Right lobe of liver (tissue), 6 donors: ENCODE results near the gene PDE1C. TPM values are rescaled to one million over a fixed set of nuclear protein-coding genes. Genes with fewer than 3 reads are reported as not detected.

Experiments used
- ATAC-seq, 4 donors: fragments of 200-7000 bp; cut with Tn5 transposase; one replicate each; pipeline ENCODE4 v1.9.1; 2020; ENCODE audit warnings: mild to moderate bottlenecking in 4 of 4, moderate library complexity in 4 of 4
- DNase-seq, 3 donors: peaks; one replicate each; pipeline ENCODE4 v3.0.0-alpha.2; 2020
- H3K27ac ChIP-seq, 3 donors: fragments of 200-600 bp; one replicate each; pipeline ENCODE4 v1.8.0; 2022
- H3K27me3 ChIP-seq, 2 donors: fragments of 200-600 bp; one replicate each; pipeline ENCODE4 v1.8.0; 2022
- H3K36me3 ChIP-seq, 4 donors: fragments of 200-600 bp; sonication (generic) in 1 of 4; one replicate each; pipeline versions ENCODE4 v1.5.1 to v1.8.0; 2017 to 2022; ENCODE audit warnings: control low read depth in 1 of 4
- H3K4me1 ChIP-seq, 4 donors: fragments of 200-600 bp; sonication (generic) in 1 of 4; one replicate each; pipeline versions ENCODE4 v1.5.1 to v1.8.0; 2017 to 2022; ENCODE audit warnings: control low read depth in 1 of 4
- H3K4me3 ChIP-seq, 3 donors: fragments of 200-600 bp; one replicate each; pipeline ENCODE4 v1.8.0; 2022
- H3K9me3 ChIP-seq, 4 donors: fragments of 200-600 bp; sonication (generic) in 1 of 4; one replicate each; pipeline versions ENCODE4 v1.5.1 to v1.8.0; 2017 to 2022; ENCODE audit warnings: control low read depth in 1 of 4
- POLR2A ChIP-seq: fragments of 450-650 bp; IDR thresholded peaks from one replicate; pipeline ENCODE4 v1.6.1; 2017; ENCODE audit warnings: antibody characterized with exemption, mild to moderate bottlenecking
- WGBS: methylation state at CpG from one replicate; pipeline ENCODE4 v1.1.6; 2018; ENCODE audit warnings: low coverage, low lambda C conversion rate; ENCODE audit not compliant: insufficient coverage; ENCODE audit errors: missing lambda C conversion rate; 5-methylcytosine and 5-hydroxymethylcytosine counted together
- intact Hi-C, 2 donors: fragments of 100-400 bp; cut with DNase I; formaldehyde crosslinking; loops; one replicate each; pipeline versions ENCODE4 v1.11.2 to v1.14.1; 2022
- long read RNA-seq: library from polyadenylated mRNA; unstranded; transcript quantifications from one replicate; pipeline ENCODE4 v2.0.0, GENCODE V29; 2019
- total RNA-seq, 6 experiments: library from RNA; depleted of rRNA in 2 of 6; stranded (reverse); fragments of >200 nt in 2 of 6; fragmentation: NEBNext Ultra II Directional in 3 of 6; extraction: Animal tissue kit (Norgen Biotek cat#: 25700) in 3 of 6; gene quantifications; one replicate each; pipeline versions ENCODE4 v1.1.0 to v1.2.4, GENCODE V29; 2016 to 2023
- TF ChIP-seq, protein P1 (sequence below), 4 donors: fragments of 200-600 bp in 3 of 4; fragments of 450-650 bp in 1 of 4; IDR thresholded peaks; one replicate each; pipeline versions ENCODE4 v1.5.1 to v1.8.0; 2016 to 2022; ENCODE audit warnings: antibody characterized with exemption in 4 of 4, mild to moderate bottlenecking in 2 of 4
- donor health status: DM: no; HTN: yes; CAD: no.
- donor health status: DM: no; HTN: no; CAD: no.
- donor health status: DM: no; HTN: no; CAD: no.
- donor health status: DM: no; HTN: yes; CAD: no.
- donor health status: DM: no; HTN: yes; CAD: no.

PDE1C gene
- under 1 TPM in 1 of 6 experiments, not detected in 5; 0.02 TPM for total RNA-seq
- long read RNA-seq = 0 reads

DNA sequence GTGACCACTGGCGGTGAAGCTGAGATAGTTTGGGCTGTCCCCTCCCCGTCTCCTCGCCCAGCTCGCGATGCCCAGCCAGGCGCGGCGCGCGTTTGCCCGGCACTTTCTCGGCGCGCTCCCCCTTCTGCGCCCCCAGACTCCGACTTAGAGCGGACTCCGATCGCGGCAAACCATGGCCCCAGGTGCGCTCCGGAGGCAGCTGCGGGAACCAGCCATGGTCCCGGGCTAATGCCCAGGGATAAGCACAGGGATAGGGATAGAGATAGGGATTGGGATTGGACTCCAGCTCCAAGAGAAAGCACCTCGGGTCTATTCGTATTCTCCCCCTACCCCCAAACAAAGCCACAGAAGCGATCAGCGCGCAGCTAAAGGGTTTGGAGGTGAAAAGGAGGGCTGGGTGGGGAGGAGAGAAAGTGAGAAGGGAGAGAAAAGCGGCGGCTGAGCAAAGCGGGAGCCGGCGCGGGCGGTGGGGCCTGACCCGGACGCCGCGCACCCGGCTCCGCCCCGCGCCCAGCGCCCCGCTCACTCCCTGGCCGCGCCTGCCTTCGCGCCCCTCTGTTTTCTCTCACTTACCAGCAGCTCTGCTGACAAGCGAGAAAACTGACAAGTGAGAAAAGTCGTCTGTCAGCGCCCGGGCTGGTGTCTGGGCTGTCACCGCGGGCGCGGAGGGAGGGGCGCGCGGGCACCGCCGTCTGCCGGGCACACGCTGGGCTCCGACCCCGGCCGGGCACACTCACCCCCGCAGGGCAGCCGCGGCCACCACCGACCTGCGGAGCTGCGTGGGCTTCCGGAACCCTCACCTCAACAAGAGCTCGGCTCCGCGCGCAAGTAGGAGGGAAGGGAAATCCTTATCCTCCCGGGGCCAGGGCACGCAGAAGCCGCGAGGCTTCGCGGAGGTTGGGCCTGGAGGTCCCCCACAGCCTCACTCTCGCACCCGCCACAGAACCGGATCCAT, at the start of gene PDE1C:
Gene PDE1C (minus strand): TSS at position 2 of the 955 bp plus-strand sequence.
- TF ChIP-seq POLR2A = no peak
- TF ChIP-seq, protein P1, sequence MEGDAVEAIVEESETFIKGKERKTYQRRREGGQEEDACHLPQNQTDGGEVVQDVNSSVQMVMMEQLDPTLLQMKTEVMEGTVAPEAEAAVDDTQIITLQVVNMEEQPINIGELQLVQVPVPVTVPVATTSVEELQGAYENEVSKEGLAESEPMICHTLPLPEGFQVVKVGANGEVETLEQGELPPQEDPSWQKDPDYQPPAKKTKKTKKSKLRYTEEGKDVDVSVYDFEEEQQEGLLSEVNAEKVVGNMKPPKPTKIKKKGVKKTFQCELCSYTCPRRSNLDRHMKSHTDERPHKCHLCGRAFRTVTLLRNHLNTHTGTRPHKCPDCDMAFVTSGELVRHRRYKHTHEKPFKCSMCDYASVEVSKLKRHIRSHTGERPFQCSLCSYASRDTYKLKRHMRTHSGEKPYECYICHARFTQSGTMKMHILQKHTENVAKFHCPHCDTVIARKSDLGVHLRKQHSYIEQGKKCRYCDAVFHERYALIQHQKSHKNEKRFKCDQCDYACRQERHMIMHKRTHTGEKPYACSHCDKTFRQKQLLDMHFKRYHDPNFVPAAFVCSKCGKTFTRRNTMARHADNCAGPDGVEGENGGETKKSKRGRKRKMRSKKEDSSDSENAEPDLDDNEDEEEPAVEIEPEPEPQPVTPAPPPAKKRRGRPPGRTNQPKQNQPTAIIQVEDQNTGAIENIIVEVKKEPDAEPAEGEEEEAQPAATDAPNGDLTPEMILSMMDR (IDR thresholded peaks at IDR 0.05) = no peak
- intact Hi-C loops = no loop called here
- Histone ChIP-seq H3K27ac (no peak within 1 kb of the TSS), H3K9me3 (no peaks in the 10 kb centered on the region), H3K4me1 (no peaks in the 10 kb centered on the region), H3K36me3 (no peaks in the 10 kb centered on the region), H3K4me3 (no peak within 1 kb of the TSS), H3K27me3 (no peaks in the 10 kb centered on the region)
- DNase-seq (no peak), ATAC-seq (no peak)
- 1% methylated on average over 47 of the region's 88 CpGs for WGBS

DNA sequence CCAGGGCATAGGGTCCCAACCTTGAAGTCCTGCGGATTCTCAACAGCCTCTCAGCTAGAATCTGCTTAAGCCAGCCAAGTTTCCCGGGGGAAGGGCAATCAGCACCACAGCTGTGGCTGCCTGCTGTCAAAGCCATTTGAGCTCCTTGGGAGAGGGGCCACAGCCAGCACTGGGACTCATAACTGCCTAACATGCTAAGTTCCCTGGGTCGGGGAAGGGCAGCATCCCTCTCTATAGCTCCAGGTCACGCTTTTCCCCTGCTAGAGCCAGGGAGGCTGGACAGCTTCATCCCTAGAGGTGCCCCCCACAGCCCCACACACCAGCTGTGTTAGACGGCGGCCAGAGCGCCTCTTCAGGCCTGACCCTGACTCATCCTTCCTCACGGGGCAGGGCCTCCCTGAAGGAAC, 49.6 kb upstream of the PDE1C start:
- intact Hi-C loops = no loop called here
- TF ChIP-seq, protein P1 (IDR thresholded peaks at IDR 0.05) = no peak
- no peak for TF ChIP-seq POLR2A
- Histone ChIP-seq H3K27me3 (no peaks in the 10 kb centered on the region), H3K4me3 (no peak overlapping the region), H3K4me1 (no peaks in the 10 kb centered on the region), H3K9me3 (no peaks in the 10 kb centered on the region), H3K36me3 (no peaks in the 10 kb centered on the region), H3K27ac (no peak overlapping the region)
- WGBS = 80% methylated on average over 1 of the region's 8 CpGs
- DNase-seq (no peak), ATAC-seq (no peak)

DNA sequence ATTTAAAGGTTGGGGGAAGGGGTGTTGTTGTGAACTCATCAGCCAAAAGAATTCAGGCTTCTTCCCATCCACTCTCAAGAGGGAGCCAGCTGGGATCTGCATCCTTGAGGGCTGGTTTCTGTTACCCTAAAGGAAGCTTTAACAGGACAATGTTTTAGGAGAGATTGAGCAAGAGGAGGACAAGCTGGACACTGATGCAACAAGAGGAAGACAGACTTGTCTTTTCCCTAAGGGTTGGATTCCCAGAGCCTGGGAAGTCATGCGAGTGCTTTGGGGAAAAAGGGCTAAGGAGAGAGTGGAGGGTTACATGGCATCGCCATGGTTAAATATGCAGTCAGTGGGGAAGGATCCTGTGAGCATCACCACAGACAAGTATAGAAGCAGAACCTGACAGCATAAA, 47.6 kb upstream of the PDE1C start:
- no peak overlapping the region for H3K4me3 ChIP-seq
- no peaks in the 10 kb centered on the region for H3K27me3 ChIP-seq
- DNase-seq = no peak
- H3K4me1 ChIP-seq = no peaks in the 10 kb centered on the region
- WGBS = 36% methylated on average over 2 of the region's 2 CpGs
- no peaks in the 10 kb centered on the region for H3K9me3 ChIP-seq
- no peak for ATAC-seq
- no peak overlapping the region for H3K27ac ChIP-seq
- no peaks in the 10 kb centered on the region for H3K36me3 ChIP-seq
- intact Hi-C loops = no loop called here
- no peak for TF ChIP-seq POLR2A
- TF ChIP-seq, protein P1 (IDR thresholded peaks at IDR 0.05) = no peak

DNA sequence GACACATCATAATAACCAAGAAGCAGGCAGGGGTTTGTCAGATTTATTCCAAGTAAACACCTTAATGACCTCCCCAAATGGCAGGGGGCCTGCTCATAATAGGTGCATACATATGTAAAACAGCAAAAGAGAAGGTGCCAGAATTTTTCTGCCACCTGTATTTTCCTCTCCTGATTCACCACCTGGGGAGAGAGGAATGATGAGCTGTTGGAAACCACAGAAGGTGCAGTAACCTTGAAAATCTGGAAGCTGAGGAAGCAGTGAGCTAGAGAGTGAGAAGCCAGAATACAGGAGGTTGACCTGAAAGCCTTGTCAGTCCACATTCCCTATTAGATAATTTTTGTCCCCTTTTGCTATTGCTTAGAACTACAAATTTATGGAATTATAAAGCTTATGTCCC, 46.2 kb upstream of the PDE1C start:
- no peaks in the 10 kb centered on the region for H3K4me1 ChIP-seq
- intact Hi-C loops = no loop called here
- no peaks in the 10 kb centered on the region for H3K27me3 ChIP-seq
- no peaks in the 10 kb centered on the region for H3K36me3 ChIP-seq
- no peak overlapping the region for H3K27ac ChIP-seq
- no peak overlapping the region for H3K4me3 ChIP-seq
- no peaks in the 10 kb centered on the region for H3K9me3 ChIP-seq
- TF ChIP-seq POLR2A = no peak
- TF ChIP-seq, protein P1 (IDR thresholded peaks at IDR 0.05) = no peak
- DNase-seq (no peak), ATAC-seq (no peak)
